ENCODE results near the gene JUND.

JUND gene

DNA sequence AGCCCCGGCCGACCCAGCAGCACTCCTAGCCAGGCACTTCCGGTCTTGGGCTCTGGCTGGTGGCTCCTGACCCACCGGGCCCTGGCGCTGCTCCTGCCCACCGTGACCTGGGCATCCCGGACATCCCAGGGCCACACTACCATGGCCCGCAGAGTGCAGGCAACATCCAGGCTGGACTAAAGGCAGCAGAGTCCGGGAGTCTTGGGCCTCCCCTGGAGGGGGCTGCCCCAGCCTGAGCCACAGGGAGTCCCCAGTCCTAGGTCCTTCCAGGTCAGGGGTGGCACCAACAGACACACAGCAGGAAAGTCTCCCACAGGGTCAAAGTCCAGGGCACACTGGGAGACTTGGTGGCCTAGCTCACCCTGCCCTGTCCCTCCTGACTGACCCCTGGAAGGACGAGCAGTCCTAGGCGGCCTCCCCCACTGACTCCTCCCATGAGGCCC lies 30.7 kb upstream of the JUND start:
- H3K4me3 ChIP-seq (ENCODE audit: low read depth, low read length): no peak overlapping the region
- TF ChIP-seq, protein P1, sequence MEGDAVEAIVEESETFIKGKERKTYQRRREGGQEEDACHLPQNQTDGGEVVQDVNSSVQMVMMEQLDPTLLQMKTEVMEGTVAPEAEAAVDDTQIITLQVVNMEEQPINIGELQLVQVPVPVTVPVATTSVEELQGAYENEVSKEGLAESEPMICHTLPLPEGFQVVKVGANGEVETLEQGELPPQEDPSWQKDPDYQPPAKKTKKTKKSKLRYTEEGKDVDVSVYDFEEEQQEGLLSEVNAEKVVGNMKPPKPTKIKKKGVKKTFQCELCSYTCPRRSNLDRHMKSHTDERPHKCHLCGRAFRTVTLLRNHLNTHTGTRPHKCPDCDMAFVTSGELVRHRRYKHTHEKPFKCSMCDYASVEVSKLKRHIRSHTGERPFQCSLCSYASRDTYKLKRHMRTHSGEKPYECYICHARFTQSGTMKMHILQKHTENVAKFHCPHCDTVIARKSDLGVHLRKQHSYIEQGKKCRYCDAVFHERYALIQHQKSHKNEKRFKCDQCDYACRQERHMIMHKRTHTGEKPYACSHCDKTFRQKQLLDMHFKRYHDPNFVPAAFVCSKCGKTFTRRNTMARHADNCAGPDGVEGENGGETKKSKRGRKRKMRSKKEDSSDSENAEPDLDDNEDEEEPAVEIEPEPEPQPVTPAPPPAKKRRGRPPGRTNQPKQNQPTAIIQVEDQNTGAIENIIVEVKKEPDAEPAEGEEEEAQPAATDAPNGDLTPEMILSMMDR (IDR thresholded peaks at IDR 0.05; ENCODE audit: control insufficient read depth, extremely low read depth, insufficient read depth): no peak

DNA sequence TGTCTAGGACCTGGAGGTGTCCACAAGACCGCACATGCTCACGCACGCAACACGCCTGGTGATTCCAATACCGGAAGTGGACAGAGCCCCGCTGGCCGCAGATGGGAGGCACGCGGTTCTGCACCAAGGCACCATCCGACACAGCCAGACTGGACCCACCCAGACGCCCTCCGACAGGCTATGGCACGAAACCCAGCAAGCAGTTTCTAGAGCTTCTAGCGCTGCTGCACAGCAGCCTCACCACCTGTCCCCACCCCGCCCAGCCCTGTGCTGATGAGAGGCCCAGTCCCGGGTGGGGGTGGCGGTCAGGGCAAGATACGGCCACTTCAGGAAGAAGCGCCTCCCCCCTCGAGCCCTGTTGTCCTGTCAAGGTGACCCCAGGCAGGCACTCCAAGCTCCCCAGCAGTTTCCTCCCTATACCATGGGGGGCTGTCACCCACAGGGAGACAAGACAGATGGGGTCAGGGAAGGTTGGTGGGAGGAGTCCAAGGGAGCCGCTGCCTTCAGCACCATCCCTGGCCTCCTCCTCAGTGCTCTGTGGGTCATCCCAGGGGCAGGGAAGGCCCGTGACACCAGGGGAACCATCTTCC lies 30.2 kb upstream of the JUND start:
- no peak for DNase-seq (ENCODE audit: low read depth)
- no peak overlapping the region for H3K4me3 ChIP-seq (ENCODE audit: low read depth, low read length)
- TF ChIP-seq, protein P1 (IDR thresholded peaks at IDR 0.05; ENCODE audit: control insufficient read depth, extremely low read depth, insufficient read depth): no peak

More for the DNA sequence above, 30.7 kb upstream of the JUND start:
- no peak for DNase-seq (ENCODE audit: low read depth)

DNA sequence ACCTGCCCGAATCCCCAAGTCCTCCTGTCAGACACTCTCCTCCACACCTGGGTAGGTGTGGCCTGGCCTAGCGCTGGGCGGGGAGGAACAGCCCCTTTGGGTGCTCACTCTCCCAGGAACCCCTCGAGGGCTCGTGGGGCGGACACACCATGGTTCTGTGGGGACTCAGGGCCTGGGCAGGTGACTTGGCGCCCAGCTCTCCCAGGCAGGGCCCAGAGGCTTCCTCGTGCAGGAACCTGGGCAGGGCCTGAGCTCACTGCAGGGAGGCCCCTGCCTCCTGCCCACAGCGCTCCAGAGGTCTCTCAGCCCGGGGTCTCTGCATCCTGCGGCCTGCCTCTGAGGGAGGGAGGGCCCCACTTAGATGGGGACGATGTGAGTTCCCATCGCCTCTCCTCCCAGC lies 29.5 kb upstream of the JUND start:
- TF ChIP-seq, protein P1 (IDR thresholded peaks at IDR 0.05; ENCODE audit: control insufficient read depth, extremely low read depth, insufficient read depth): no peak
- H3K4me3 ChIP-seq (ENCODE audit: low read depth, low read length): no peak overlapping the region
- DNase-seq (ENCODE audit: low read depth): no peak

DNA sequence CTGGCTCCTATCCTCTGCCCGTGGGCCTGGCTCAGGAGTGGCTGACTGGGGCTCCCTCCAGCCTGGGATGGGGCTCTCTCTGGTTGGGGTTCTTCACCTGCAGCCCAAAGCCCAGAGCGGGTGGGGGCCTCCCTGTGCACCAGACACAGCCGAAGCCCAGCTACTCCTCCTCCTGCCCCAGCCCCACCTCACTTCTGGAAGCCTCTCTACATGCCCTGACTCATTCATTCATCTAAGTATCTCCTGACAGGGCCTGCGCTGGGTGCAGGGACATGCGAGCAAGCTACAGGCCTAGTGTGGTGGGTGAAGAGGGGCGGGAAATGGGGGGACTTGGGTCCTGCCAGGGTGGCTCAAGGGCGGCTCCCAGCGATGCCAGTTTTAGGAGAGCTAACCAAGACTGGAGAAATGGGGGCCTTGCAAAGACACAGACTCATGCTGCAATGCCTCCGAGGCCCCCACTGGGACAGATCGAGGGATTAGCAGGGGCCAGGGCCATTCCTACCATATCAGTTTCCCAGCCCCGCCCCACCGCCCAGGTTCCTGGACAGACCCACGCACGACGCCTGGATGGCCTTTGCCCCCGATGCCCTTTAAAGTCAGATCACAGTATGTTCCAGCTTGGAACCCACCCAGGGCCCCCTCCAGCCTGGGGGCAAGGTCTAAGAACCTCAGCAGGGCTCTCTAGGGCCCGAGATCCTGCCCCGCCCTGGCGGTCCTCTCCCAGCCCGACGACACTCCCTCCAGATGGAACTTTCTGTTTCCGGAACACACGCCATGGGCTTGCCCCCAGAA lies 28.9 kb upstream of the JUND start:
- TF ChIP-seq, protein P1 (IDR thresholded peaks at IDR 0.05; ENCODE audit: control insufficient read depth, extremely low read depth, insufficient read depth): no peak
- no peak overlapping the region for H3K4me3 ChIP-seq (ENCODE audit: low read depth, low read length)
- DNase-seq (ENCODE audit: low read depth): no peak

DNA sequence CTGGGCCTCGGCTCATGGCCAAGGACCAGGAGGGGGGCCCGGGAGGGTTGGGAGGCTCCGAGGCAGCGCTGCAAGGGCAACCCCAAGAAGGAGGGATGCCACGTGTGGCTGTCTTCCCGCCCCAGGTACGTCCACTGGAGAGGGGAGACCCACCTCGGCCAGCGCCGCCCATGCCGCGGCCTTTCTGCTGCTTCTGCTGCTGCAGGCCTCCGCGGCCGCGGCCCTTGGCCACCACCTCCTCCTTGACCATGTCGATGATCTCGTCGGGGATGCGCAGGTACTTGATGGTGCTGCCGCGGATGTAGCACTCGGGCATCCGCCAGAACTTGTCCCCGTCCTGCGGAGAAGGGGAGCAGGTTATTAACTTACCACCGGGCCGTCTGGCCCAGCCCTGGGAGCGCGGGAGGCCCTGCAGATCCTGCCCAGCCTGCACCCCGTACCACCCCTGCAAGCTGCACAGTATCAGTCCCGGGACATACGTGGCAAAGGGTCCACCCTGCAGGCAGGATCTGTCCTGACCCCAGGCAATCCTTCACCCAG lies 28.2 kb upstream of the JUND start:
- DNase-seq (ENCODE audit: low read depth): no peak
- TF ChIP-seq, protein P1 (IDR thresholded peaks at IDR 0.05; ENCODE audit: control insufficient read depth, extremely low read depth, insufficient read depth): no peak
- no peak overlapping the region for H3K4me3 ChIP-seq (ENCODE audit: low read depth, low read length)

DNA sequence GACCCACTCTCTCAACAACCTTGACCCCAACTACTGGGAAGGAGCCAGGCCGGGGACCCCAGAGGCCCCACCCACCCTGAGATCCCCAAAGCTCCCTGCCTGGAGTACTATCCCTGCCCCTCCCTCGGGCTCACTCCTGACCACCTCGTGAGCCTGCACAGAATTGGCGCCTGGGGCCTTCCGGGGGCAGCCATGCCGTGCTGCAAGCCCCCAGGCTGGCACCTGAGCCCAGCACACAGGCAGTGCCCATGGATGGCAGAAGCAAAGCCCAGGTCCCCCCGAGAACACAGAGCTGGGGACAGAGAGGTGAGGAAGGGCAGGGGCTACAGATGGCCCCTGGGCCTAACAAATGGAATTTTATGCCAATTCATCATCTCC lies 27.5 kb upstream of the JUND start:
- no peak for DNase-seq (ENCODE audit: low read depth)
- TF ChIP-seq, protein P1 (IDR thresholded peaks at IDR 0.05; ENCODE audit: control insufficient read depth, extremely low read depth, insufficient read depth): no peak
- H3K4me3 ChIP-seq (ENCODE audit: low read depth, low read length): no peak overlapping the region

Measured in LNCaP clone FGC (cell line).